ENCODE measurements around the gene PRPF18. TPM values are rescaled to one million over a fixed set of nuclear protein-coding genes. Genes with fewer than 3 reads are reported as not detected.
A peak's percentile ranks its signal among the peaks of the same experiment; 100 is the strongest.

PRPF18 gene
- total and polyA plus RNA-seq, 10 donors, result 7.1 to 41.7 (median 24.5) TPM

DNA sequence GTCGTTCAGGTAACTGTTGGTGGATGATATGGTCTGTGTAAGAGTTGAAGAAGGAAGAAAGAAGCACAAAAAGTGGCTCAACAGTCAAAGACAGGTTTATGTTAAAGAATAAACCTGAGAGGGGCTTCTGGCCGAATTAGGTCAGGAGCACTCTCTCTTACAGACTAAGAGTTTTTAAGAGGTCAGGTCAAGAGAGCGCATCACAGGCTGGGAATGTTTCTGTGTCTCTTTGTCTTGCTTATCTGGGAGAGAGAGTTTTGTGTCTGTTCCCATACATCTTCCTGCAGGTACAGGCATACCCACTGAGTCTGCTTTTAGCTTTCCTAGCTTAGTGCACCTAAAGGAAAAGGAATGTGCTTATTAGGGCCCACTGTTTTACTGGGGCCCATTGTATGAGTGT is 22.2 kb upstream of the PRPF18 start:
- 81 to 93% (median 88%) methylated on average over 3 of the region's 3 CpGs for WGBS, 5 donors
- Histone ChIP-seq H3K4me3 (no peak overlapping the region), H3K9me3 (no peaks in the 10 kb centered on the region), H3K4me1 (no peaks in the 10 kb centered on the region), H3K27ac (no peak overlapping the region), H3K36me3 (no peaks in the 10 kb centered on the region), H3K27me3 (replicated peaks in 1 of 7) (no peaks in the 10 kb centered on the region)
- no peak for DNase-seq
- intact Hi-C loops (cut with DNase I; ENCODE audit: low total_unique reads), result no loop called here
- TF ChIP-seq POLR2AphosphoS5 (IDR thresholded peaks at IDR 0.05), result no peak

DNA sequence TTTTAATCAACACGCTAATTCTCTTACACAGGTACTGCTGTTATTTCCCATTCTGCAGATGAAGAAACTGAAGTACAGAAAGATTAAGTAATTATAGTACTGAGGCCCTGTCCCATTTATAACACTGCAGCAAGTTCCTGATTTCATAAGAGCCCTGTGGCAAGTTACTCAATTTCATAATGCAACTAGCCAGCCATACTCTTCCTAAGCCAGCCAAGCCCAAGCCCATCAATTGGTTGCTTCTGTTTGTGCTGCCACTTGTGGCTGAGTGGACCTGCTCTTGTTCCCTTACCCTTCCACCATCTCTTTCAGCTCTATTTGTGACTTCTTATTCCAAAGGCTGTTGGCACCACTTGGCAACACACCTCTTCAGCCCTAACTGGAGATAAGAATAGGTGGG is 19.7 kb upstream of the PRPF18 start:
- Histone ChIP-seq H3K4me3 (no peak overlapping the region), H3K4me1 (no peaks in the 10 kb centered on the region), H3K36me3 (no peaks in the 10 kb centered on the region), H3K9me3 (no peaks in the 10 kb centered on the region), H3K27ac (peak overlapping the region in 5 of 8 donors; percentile 32 to 80 (median 66)), H3K27me3 (replicated peaks in 1 of 7) (no peaks in the 10 kb centered on the region)
- no peak for DNase-seq
- intact Hi-C loops (cut with DNase I; ENCODE audit: low total_unique reads), result no loop called here
- 44 to 91% (median 70%) methylated on average over 1 of the region's 1 CpG for WGBS, 5 donors
- TF ChIP-seq POLR2A (IDR thresholded peaks at IDR 0.05), result no peak
- no peak for TF ChIP-seq POLR2AphosphoS5 (IDR thresholded peaks at IDR 0.05)
- TF ChIP-seq, protein P1, sequence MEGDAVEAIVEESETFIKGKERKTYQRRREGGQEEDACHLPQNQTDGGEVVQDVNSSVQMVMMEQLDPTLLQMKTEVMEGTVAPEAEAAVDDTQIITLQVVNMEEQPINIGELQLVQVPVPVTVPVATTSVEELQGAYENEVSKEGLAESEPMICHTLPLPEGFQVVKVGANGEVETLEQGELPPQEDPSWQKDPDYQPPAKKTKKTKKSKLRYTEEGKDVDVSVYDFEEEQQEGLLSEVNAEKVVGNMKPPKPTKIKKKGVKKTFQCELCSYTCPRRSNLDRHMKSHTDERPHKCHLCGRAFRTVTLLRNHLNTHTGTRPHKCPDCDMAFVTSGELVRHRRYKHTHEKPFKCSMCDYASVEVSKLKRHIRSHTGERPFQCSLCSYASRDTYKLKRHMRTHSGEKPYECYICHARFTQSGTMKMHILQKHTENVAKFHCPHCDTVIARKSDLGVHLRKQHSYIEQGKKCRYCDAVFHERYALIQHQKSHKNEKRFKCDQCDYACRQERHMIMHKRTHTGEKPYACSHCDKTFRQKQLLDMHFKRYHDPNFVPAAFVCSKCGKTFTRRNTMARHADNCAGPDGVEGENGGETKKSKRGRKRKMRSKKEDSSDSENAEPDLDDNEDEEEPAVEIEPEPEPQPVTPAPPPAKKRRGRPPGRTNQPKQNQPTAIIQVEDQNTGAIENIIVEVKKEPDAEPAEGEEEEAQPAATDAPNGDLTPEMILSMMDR (IDR thresholded peaks at IDR 0.05 in 8 of 11, conservative IDR thresholded peaks at IDR 0.05 in 3 of 11), result no peak

DNA sequence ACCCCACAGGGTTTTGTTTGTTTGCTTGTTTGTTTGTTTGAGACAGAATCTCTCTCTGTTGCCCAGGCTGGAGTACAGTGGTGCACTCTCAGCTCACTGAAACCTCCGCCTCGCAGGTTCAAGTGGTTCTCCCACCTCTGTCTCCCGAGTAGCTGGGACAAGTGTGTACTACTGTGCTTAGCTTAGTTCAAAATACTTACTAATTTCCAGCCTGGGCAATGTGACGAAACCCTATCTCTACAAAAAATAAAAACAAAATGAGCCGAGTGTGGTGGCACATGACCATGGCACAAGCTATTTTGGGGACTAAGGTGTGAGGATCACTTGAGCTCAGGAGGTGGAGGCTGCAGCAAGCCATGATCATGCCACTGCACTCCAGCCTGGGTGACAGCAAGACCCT is 15.2 kb upstream of the PRPF18 start:
- intact Hi-C loops (cut with DNase I; ENCODE audit: low total_unique reads), result no loop called here
- H3K27ac ChIP-seq, result no peak overlapping the region
- WGBS, 5 donors, result 49 to 74% (median 62%) methylated on average over 5 of the region's 5 CpGs

DNA sequence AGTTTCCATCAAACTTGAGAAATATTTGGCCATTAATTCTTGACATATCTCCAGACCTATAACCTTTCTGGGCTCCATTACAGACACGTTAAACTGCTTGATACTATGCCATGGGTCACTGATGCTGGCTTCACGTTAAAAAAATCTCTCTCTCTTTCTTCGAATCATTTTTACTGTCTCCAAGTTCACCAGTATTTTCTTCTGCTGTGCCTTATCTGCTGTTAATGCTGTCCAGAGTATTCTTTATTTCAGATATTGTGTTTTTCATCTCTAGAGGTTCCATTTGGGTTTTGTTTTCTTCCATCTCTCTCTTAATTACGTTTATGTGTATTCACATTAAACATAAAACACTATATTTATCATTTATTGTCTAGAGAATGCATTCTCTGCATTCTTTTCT is 12.8 kb upstream of the PRPF18 start:
- no peak overlapping the region for H3K4me3 ChIP-seq
- H3K27me3 ChIP-seq (replicated peaks in 1 of 7), result peaks cover 0 to 8% (median 0%) of the 10 kb centered on the region in 7 donors
- TF ChIP-seq POLR2A (IDR thresholded peaks at IDR 0.05) (no peak), POLR2AphosphoS5 (IDR thresholded peaks at IDR 0.05) (no peak)
- TF ChIP-seq, protein P1 (IDR thresholded peaks at IDR 0.05 in 8 of 11, conservative IDR thresholded peaks at IDR 0.05 in 3 of 11), result no peak
- peaks cover 0 to 23% (median 16%) of the 10 kb centered on the region in 8 donors for H3K9me3 ChIP-seq
- no peaks in the 10 kb centered on the region for H3K4me1 ChIP-seq
- H3K36me3 ChIP-seq, result no peaks in the 10 kb centered on the region
- no peak overlapping the region for H3K27ac ChIP-seq
- intact Hi-C loops (cut with DNase I; ENCODE audit: low total_unique reads), result no loop called here
- WGBS, 5 donors, result 68 to 77% (median 76%) methylated on average over 4 of the region's 4 CpGs
- no peak for DNase-seq

More for the DNA sequence above, 15.2 kb upstream of the PRPF18 start:
- Histone ChIP-seq H3K9me3 (peaks cover 0 to 23% (median 16%) of the 10 kb centered on the region in 8 donors), H3K4me3 (no peak overlapping the region), H3K27me3 (replicated peaks in 1 of 7) (peaks cover 0 to 8% (median 0%) of the 10 kb centered on the region in 7 donors), H3K4me1 (no peaks in the 10 kb centered on the region), H3K36me3 (no peaks in the 10 kb centered on the region)
- DNase-seq, result no peak
- TF ChIP-seq POLR2A (IDR thresholded peaks at IDR 0.05) (no peak), POLR2AphosphoS5 (IDR thresholded peaks at IDR 0.05) (no peak)
- TF ChIP-seq, protein P1 (IDR thresholded peaks at IDR 0.05 in 8 of 11, conservative IDR thresholded peaks at IDR 0.05 in 3 of 11), result no peak

Measured in spleen (tissue), 11 donors.